C4-2B (cell line): ENCODE measurements around the gene KCNQ1.

Source experiments
- H3K27ac ChIP-seq: fragments of 450-650 bp; 2 replicates; pipeline ENCODE4 v1.5.1; 2017
- ZFX ChIP-seq: fragments of 450-650 bp; IDR thresholded peaks from 2 replicates; pipeline ENCODE4 v1.6.1; 2017
- TF ChIP-seq, protein P1 (sequence below): fragments of 450-650 bp; conservative IDR thresholded peaks from 2 replicates; pipeline ENCODE4 v1.5.1; 2017; ENCODE audit warnings: mild to moderate bottlenecking

The KCNQ1 gene

DNA sequence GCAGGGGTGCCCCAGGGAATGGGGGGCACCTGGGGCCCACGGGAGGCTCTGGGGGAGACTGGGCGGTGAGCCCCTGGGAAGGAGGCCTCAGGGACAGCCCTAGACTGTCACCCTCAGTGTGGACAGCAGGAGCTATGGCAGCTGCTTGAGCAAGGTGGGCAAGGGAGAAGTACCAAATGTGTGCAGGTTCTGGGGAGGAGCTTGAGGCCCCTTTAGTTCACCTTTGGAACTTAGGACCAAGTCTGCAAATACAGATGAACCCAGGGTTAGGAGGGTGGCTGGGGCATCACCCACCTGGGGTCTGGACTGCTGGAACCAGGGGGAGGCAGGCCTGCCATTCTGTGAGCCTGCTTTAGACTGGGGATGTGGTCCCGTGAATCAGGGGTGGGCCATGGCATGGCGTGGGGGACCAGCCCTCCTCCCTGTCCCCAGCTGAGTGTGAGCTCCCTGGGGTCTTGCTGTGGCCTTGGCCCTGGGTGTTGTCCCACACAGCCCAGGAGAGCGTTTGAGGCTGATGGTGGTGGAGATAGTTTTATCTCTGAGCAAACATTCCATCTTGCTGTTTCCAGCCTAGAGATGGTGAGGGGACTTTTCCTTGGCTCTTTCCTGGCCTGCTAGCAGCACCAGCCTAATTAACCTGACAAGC, 122.3 kb downstream of the KCNQ1 start:
- TF ChIP-seq, protein P1, sequence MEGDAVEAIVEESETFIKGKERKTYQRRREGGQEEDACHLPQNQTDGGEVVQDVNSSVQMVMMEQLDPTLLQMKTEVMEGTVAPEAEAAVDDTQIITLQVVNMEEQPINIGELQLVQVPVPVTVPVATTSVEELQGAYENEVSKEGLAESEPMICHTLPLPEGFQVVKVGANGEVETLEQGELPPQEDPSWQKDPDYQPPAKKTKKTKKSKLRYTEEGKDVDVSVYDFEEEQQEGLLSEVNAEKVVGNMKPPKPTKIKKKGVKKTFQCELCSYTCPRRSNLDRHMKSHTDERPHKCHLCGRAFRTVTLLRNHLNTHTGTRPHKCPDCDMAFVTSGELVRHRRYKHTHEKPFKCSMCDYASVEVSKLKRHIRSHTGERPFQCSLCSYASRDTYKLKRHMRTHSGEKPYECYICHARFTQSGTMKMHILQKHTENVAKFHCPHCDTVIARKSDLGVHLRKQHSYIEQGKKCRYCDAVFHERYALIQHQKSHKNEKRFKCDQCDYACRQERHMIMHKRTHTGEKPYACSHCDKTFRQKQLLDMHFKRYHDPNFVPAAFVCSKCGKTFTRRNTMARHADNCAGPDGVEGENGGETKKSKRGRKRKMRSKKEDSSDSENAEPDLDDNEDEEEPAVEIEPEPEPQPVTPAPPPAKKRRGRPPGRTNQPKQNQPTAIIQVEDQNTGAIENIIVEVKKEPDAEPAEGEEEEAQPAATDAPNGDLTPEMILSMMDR: no peak
- H3K27ac ChIP-seq: no peak overlapping the region

DNA sequence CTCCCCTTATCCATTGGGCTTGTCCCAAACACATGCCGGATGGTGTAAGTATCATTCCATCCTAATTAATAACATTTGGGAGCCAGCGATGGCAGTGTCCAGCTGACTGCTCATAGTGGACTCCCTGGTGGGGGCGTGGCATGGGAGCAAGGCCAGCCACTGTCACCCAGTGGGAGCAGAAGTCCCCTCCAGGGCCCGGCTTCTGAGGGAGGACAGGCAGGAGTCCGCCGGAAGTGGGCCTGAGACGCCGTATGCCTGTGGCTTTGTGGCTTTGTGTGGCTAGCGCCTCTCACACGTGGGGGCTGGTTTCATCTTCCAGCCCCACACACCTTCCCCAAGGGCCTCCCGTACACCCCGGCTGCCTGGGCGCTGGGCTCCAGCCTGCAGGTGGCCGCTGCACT, 124.5 kb downstream of the KCNQ1 start:
- TF ChIP-seq, protein P1: no peak
- no peak for TF ChIP-seq ZFX
- no peak overlapping the region for H3K27ac ChIP-seq

DNA sequence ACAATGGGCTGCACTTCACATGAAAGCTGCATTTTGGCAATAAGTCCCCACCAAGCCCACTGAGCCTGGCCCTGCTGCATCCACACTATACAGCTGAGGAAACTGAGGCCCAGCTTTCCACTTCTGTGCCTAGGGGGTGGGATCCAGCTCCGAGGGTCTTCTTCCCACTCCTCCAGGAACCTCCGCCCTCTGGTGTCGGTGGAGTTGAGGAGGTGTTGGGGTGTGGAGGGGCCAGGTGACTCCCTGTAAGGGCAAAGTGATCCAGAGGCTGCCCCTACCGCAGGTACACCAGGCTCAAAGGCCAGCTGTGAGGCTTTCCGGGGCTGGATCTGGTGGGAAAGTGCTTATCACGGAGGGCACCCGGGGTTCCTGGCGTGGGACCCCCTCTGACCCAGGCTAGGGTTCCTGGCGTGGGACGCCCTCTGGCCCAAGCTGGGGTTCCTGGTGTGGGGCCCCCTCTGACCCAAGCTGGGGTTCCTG, 125.0 kb downstream of the KCNQ1 start:
- TF ChIP-seq ZFX: no peak
- TF ChIP-seq, protein P1: no peak
- H3K27ac ChIP-seq: no peak overlapping the region

DNA sequence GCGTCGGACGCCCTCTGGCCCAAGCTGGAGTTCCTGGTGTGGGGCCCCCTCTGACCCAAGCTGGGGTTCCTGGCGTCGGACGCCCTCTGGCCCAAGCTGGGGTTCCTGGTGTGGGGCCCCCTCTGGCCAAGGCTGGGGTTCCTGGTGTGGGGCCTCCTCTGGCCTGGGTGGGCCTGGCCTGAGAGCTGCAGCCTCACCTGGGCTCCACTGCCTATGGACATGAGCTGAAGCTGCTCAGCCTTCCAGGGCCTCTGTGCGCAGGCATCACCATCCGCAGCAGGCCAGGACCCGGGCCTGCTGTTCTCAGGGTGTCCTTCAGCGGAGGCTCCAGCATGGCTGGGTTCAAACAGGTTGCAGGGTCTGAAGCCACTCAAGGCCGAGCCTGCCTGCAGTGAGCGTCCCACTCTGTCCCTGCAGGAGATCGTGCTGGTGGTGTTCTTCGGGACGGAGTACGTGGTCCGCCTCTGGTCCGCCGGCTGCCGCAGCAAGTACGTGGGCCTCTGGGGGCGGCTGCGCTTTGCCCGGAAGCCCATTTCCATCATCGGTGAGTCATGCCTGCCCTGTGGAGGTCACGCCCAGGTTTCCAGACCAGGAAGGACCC, 125.5 kb downstream of the KCNQ1 start:
- no peak overlapping the region for H3K27ac ChIP-seq
- TF ChIP-seq ZFX: no peak
- TF ChIP-seq, protein P1: no peak

DNA sequence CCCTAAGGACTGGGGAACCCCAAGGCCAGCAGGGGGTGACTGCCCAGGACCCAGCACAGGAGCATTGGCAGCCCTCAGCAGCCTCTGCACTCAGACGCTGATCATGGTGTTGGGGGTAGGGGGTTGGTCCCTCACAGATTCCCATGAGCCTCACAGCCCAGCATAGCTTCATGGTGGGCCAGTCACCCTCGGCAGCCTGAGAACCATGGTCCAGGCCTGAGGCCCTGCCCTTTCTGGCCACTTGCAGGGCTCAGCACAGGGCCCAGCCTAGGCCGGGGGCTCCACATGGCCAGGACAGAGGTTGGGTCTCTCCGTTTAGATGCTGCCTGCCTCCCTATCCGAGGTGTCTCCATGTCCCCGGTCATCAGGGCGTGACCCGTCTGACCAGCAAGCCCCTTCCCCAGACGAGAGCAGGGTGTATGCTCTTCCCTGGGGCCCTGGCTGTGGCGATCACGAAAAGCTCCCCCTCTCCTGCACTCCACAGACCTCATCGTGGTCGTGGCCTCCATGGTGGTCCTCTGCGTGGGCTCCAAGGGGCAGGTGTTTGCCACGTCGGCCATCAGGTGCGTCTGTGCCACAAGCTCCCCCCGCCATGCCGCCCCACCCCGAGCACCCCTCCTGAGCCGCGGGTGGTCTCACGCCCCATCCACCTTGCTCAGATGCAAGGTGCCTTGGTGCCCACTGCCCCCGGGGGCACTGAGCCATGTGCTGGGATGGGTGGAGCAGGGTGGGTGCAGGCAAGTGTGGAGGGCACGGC, 126.2 kb downstream of the KCNQ1 start:
- H3K27ac ChIP-seq: no peak overlapping the region
- TF ChIP-seq ZFX: no peak
- TF ChIP-seq, protein P1: no peak

DNA sequence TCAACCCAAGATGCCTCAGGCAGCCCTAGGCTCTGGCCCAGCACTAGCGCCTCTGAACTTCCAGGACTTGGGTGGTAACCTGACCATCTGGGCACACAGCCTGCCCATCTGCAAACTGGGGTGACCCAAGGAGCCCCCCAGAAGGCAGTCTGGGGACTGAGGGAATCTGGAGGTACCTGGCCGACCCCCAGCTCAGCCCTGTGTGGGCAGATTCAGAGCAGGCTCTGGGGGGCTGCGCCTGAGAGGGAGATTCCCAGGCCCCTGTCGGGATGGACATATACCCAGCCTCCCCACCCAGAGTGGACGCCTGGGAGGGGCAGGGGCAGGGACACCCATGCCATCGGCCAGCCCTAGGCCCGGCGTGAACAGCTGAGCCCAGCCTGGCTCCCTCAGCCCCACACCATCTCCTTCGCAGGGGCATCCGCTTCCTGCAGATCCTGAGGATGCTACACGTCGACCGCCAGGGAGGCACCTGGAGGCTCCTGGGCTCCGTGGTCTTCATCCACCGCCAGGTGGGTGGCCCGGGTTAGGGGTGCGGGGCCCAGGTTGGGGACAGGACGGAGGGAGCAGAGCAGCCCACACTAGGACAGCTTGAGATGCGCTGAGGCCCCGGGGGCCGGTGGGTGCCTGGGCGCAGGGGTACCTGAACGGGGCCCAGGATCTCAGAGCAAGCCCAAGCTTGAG, 126.9 kb downstream of the KCNQ1 start:
- TF ChIP-seq, protein P1: no peak
- TF ChIP-seq ZFX: no peak
- H3K27ac ChIP-seq: no peak overlapping the region
